SU-DHL-6 (cell line): ENCODE measurements around the gene SLC12A8.

Experiments
- EZH2phosphoT487 ChIP-seq: fragments of 200-600 bp; sonication (generic), shearing (Covaris generic); conservative IDR thresholded peaks from 2 replicates; pipeline ENCODE4 v1.6.1; 2018; ENCODE audit warnings: mild to moderate bottlenecking, antibody characterized with exemption, low read length, moderate library complexity, mixed read lengths
- TF ChIP-seq, protein P1 (sequence below): fragments of 200-600 bp; sonication (generic); IDR thresholded peaks from one replicate; pipeline ENCODE4 v1.5.1; 2017; ENCODE audit warnings: antibody characterized with exemption, mild to moderate bottlenecking, low read length, moderate library complexity; ENCODE audit not compliant: insufficient read depth, poor library complexity, severe bottlenecking

DNA sequence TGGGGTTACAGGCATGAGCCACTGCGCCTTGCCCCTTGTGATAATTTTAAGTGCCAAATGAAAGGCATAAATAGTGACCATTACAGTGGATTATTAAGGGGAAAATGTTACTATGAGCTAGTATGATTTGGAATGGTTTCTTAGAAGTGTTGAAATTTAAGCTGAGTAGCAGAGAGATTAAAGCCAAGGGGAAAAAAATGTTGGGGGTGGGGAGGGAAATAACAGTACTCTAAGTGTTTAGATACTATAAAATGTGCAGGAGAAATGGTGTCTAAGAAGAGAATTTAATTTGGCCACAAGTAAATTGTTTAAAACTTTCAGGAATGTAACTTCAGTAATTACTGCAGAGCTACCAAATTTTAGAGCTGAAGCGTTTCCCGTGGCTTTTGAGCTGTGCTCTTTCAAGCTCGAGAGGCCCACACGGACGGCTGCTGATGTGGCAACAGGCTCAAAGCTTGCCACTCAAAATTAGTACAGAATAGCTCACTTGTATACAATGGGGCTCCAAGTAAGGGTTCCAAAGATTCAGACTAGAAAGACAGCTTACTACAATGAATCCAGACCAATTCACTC lies 23.9 kb upstream of the SLC12A8 start:
- TF ChIP-seq EZH2phosphoT487: no peak
- TF ChIP-seq, protein P1, sequence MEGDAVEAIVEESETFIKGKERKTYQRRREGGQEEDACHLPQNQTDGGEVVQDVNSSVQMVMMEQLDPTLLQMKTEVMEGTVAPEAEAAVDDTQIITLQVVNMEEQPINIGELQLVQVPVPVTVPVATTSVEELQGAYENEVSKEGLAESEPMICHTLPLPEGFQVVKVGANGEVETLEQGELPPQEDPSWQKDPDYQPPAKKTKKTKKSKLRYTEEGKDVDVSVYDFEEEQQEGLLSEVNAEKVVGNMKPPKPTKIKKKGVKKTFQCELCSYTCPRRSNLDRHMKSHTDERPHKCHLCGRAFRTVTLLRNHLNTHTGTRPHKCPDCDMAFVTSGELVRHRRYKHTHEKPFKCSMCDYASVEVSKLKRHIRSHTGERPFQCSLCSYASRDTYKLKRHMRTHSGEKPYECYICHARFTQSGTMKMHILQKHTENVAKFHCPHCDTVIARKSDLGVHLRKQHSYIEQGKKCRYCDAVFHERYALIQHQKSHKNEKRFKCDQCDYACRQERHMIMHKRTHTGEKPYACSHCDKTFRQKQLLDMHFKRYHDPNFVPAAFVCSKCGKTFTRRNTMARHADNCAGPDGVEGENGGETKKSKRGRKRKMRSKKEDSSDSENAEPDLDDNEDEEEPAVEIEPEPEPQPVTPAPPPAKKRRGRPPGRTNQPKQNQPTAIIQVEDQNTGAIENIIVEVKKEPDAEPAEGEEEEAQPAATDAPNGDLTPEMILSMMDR: no peak
